SIG-M5 treated with dmso at 0.1 percent for 504 hours (cell line): Measurements from ENCODE around the gene CCDC33.

ENCODE experiments used
- DNase-seq: peaks from one replicate; lab custom pipeline; 2025; ENCODE audit not compliant: unreplicated experiment; lab: John Stamatoyannopoulos, UW

CCDC33 gene

GRCh38 chr15:74235962-74236361 is at the start of gene CCDC33:
CCDC33 (plus strand) TSS chr15:74236326; CDS start chr15:74236720, 394 bp downstream.
- peak; percentile 63 for DNase-seq

DNA sequence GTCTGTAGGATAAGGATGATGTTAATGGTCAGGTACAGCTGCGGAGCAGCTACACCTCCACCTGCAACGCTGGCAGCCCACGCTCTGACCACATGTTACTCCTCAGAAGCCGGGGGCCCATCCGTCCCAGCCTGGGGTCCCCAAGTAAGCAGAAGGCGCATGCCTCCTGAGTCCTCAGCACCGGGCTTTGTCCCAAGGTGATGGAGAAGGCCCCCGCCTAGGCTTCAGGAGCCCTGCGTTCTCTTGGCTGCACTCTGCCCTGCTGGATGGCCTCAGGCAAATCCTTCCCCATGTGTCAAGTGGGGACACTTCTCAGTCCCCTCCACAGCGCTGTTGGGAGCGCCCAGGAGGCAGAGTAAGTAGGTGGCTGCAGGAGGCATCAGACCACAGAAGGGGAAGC is 47.9 kb upstream of the CCDC33 start:
- DNase-seq = no peak

- no peak for DNase-seq
Measured at GRCh38 chr15:74191798-74192197, 44.3 kb upstream of the CCDC33 start.

- DNase-seq = no peak
Measured at GRCh38 chr15:74192751-74193150, 43.4 kb upstream of the CCDC33 start.

DNA sequence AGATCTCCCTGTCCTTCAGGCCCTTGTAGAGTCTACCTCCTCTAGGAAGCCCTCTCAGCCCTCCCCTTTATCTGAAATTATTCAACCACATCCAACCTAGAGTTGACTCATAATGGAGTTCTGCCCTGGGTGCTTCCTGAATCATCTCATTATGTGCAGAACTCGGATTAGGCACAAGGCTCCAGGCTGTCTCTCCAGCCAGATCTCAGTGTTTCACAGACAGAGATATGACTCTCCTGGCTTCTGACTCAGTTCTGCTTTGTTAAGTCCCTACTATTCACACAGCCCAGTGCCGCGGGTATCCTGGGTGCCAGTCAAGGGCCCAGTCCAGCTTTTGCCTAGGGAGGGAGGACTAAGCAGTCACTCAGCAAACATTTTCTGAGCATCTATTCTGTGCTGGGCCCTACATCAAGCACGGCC is 42.8 kb upstream of the CCDC33 start:
- no peak for DNase-seq

GRCh38 chr15:74193905-74194304 is 42.2 kb upstream of the CCDC33 start:
- no peak for DNase-seq

DNA sequence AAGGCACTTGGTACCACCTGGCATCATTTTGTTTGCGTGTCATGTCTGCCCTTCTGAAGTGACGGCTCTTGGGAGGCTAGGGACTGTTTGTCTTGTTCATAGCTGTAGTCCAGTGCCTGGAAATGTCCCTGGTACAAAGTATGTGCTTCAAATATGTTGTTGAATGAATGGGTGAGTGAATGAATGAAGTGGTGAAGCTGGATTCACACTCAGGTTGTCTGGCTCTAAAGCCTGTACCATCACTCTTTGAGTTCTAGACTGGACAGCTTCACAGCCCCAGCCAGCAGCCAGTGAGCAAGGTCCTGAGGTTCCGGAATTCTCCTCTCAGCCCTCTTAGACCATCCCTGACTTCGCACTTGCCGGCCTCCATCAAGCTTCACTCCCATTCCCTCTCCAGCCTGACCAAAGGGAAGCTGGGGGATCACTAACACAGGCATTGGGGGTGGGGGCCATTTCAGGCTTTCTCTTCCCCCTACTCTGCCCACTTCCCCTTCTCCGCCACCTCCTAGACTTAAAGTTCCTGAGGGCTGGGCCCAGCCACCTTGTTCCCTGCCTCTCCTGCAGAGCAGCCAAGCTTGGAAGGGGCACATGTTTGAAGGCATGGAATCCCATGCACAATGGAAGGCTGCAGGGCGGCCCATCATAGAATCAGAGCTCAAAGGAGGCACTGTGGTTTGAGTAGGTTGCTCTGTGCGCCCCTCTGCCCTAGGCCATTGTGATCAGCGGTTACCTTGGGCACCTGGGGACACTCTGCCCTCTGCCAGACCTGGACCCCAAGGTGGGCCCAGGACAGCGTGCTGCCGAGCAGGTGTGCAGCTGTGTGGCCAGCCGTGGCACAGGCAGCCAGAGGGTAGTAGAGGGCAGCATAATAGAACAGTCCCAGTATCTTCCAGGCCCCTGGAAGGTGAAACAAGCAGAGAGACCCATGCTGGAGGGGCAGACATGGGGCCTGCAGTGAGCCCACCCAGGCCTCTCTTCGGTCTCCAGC is 41.3 kb upstream of the CCDC33 start:
- DNase-seq = no peak

DNA sequence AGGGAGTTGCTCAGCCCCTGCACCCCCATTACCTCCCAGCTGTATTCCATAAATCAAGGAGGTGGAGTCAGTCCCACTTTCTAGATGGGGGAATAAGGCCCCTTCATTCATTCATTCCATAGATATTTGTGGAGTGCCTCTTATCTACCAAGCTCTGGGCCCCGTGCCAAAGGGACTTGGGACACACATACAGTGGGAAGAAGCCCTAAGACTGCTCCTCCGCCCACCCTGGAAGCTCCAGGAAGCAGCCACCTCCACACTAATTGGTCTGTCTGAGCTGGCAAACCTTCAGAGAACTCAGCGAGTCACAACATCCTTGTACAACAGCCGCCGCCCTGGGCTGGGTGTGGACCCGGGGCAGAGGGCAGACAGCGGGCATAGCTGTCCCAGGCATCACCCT is 40.0 kb upstream of the CCDC33 start:
- DNase-seq = no peak

GRCh38 chr15:74197176-74197965 is 38.8 kb upstream of the CCDC33 start:
- DNase-seq = no peak

- DNase-seq = no peak
Measured at GRCh38 chr15:74199297-74199652, 36.9 kb upstream of the CCDC33 start.

GRCh38 chr15:74200412-74200815 is 35.7 kb upstream of the CCDC33 start:
- DNase-seq = peak; percentile 37

- DNase-seq = no peak
Measured at GRCh38 chr15:74200871-74201419, 35.2 kb upstream of the CCDC33 start.

DNA sequence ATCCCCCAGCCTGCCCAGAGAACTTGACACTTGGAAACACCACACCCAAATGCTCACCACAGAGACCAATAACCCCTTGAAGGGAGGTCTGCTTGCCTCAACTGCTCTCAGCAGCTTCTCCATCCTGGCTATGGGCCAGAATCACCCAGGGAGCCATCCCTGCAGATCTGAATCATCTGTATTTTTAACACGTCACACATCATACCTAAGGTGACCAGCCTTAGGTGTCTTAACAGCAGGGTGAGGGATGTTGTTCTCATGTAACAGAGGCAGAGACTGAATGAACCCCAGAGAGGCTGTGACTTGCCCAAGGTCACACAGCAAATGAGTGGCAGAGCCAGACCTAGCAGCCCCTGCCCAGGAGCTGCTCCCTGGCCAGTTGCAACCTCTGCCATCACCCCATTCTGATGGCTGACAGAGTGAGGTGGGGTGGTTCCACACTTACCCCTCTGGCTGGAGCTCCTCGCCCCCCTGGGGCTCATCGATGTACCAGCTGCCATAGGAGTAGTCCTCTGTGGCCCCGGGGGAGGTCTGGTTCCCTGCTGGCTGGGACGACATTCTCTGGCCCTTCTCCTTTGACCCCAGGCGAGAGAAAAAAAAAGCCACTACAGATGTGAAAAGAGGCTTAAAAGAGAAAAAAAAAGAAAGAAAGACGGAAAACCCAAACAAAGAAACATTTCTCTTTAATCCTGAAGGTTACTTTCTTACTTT is 34.3 kb upstream of the CCDC33 start:
- no peak for DNase-seq

DNA sequence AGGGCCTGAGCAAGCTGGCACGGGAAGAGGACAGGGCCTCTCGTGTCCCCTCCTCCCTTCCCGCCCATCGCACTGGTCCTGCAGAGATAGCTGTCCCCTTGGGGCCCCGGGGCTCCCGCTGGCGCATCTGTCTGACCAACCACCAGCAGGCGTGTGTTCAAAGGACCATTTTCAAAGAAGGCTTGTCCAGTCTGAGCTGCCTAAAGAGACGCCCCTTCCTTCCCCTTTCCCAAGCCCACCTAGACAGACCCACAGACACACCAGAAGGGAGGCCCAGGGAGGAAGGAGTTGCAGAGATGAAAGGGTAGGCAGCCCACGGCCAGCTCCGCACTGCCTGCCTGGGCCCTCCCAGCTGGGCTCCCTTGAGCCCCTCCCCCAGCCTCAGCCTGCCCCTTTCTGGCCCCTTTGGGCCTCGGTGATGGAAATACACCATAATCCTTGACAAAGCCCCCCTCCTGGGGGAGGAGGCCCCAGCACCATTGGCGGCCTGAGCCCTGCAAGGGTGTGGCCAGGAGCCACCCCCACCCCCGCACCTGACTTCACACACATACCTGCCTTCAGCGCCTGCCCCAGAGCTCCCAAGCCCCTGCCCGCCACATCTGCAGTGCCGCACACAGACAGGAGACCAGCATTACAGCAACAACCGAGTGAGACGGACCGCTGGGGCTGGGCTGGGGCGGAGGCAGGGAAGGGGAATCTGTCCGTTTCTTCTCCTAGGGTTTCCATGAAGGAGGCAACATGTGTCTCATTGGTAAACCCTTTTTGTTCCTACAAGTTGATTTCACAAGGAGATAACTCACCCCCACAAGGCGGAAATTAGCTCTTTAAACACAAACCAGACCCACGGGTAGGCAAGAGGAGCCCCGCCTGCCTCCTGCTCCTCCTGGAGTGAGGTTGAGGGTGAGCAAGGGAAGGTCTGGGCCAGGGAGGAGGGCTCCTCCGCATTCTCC is 33.4 kb upstream of the CCDC33 start, which contains the start of gene STRA6:
Gene STRA6, minus strand, starts transcription at position 336 of the 950 bp plus-strand sequence. CDS start 520 bp downstream, outside the sequence.
- peak; percentile 25 for DNase-seq

- no peak for DNase-seq
Measured at GRCh38 chr15:74203914-74204431, 32.2 kb upstream of the CCDC33 start.

- no peak for DNase-seq
Measured at GRCh38 chr15:74205582-74205947, 30.6 kb upstream of the CCDC33 start.

DNA sequence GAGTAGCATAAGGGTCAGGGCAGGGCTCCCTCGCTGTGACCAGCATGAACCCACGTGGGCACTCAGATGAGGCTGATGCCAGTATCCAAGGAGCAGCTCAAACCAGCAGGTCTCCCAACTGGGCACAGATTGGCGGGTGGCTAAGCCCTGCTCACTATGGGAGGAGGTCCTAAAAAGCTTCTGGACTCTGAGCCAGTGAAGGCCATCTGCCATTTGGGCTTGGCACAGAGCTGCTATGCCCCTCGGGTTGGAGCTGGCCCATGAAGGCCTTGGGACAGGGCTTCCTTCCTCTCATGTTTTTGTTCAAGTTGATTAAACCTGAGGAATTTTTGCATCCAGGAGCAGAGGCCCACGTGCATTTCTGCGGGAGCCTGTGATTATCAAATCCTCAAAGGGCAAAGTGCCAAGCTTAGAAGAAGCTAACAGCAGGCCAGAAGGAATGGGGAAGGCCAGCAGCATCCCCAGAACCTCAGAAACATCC is 29.3 kb upstream of the CCDC33 start:
- no peak for DNase-seq

DNA sequence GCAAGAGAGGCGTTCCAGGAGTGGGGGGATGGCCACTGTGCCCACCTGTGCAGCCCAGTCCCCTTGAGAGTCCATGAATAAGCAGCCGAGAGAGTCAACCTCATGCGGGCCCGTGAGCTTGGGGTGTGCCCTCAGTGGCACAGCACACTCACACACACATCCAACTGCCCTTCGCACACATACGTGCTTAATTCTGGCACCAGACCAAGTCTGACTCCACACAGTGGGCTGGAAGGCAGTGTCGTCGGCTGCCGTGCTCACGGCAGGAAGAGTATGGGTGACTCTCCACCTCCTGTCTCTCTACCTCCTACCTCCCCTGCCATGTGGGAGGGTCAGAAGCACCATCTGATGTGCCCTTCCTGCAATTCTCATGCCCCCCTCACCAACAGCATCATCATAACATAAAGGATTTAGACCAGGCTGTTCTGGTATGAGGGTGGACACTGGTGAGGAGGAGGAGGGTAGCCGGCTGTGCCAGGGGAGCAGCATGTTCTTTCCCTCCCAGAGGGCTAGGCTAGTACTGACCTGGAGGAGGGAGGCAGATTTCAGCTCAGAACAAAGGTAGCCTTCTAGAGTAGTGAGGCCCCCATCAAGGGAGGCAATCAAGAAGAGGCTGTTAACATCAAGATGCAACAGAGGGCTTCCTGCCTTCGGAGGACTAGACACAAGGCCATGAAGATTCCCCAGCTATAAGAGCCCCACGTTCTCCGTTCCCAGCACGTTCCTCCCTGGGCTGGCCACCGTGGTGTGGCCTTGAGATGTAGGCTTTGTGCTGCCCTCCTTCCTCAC is 28.3 kb upstream of the CCDC33 start:
- no peak for DNase-seq

GRCh38 chr15:74208496-74208895 is 27.6 kb upstream of the CCDC33 start:
- DNase-seq = no peak
